Right lobe of liver (tissue), 6 donors: ENCODE data around the gene P2RY2. TPM values are rescaled to one million over a fixed set of nuclear protein-coding genes. Genes with fewer than 3 reads are reported as not detected.
A peak's percentile ranks its signal among the peaks of the same experiment; 100 is the strongest.
"Not testable (repeated sequence)": the region's sequence is repeated elsewhere in the genome, so short reads cannot be mapped to it uniquely, and the experiment has no call there.

ENCODE experiments used
- ATAC-seq, 4 donors: fragments of 200-7000 bp; cut with Tn5 transposase; one replicate each; pipeline ENCODE4 v1.9.1; 2020; ENCODE audit warnings: mild to moderate bottlenecking in 4 of 4, moderate library complexity in 4 of 4
- DNase-seq, 3 donors: peaks; one replicate each; pipeline ENCODE4 v3.0.0-alpha.2; 2020
- H3K27ac ChIP-seq, 3 donors: fragments of 200-600 bp; one replicate each; pipeline ENCODE4 v1.8.0; 2022
- H3K27me3 ChIP-seq, 2 donors: fragments of 200-600 bp; one replicate each; pipeline ENCODE4 v1.8.0; 2022
- H3K36me3 ChIP-seq, 4 donors: fragments of 200-600 bp; sonication (generic) in 1 of 4; one replicate each; pipeline versions ENCODE4 v1.5.1 to v1.8.0; 2017 to 2022; ENCODE audit warnings: control low read depth in 1 of 4
- H3K4me1 ChIP-seq, 4 donors: fragments of 200-600 bp; sonication (generic) in 1 of 4; one replicate each; pipeline versions ENCODE4 v1.5.1 to v1.8.0; 2017 to 2022; ENCODE audit warnings: control low read depth in 1 of 4
- H3K4me3 ChIP-seq, 3 donors: fragments of 200-600 bp; one replicate each; pipeline ENCODE4 v1.8.0; 2022
- H3K9me3 ChIP-seq, 4 donors: fragments of 200-600 bp; sonication (generic) in 1 of 4; one replicate each; pipeline versions ENCODE4 v1.5.1 to v1.8.0; 2017 to 2022; ENCODE audit warnings: control low read depth in 1 of 4
- CTCF ChIP-seq, 4 donors: fragments of 200-600 bp in 3 of 4; fragments of 450-650 bp in 1 of 4; IDR thresholded peaks; one replicate each; pipeline versions ENCODE4 v1.5.1 to v1.8.0; 2016 to 2022; ENCODE audit warnings: antibody characterized with exemption in 4 of 4, mild to moderate bottlenecking in 2 of 4
- POLR2A ChIP-seq: fragments of 450-650 bp; IDR thresholded peaks from one replicate; pipeline ENCODE4 v1.6.1; 2017; ENCODE audit warnings: antibody characterized with exemption, mild to moderate bottlenecking
- WGBS: methylation state at CpG from one replicate; pipeline ENCODE4 v1.1.6; 2018; ENCODE audit warnings: low coverage, low lambda C conversion rate; ENCODE audit not compliant: insufficient coverage; ENCODE audit errors: missing lambda C conversion rate; 5-methylcytosine and 5-hydroxymethylcytosine counted together
- intact Hi-C, 2 donors: fragments of 100-400 bp; cut with DNase I; formaldehyde crosslinking; loops; one replicate each; pipeline versions ENCODE4 v1.11.2 to v1.14.1; 2022
- total RNA-seq, 6 experiments: library from RNA; depleted of rRNA in 2 of 6; stranded (reverse); fragments of >200 nt in 2 of 6; fragmentation: NEBNext Ultra II Directional in 3 of 6; extraction: Animal tissue kit (Norgen Biotek cat#: 25700) in 3 of 6; gene quantifications; one replicate each; pipeline versions ENCODE4 v1.1.0 to v1.2.4, GENCODE V29; 2016 to 2023
- donor health status: DM: no; HTN: yes; CAD: no.
- donor health status: DM: no; HTN: no; CAD: no.
- donor health status: DM: no; HTN: no; CAD: no.
- donor health status: DM: no; HTN: yes; CAD: no.
- donor health status: DM: no; HTN: yes; CAD: no.

Gene P2RY2
- total RNA-seq, 6 experiments from 2014 or later: 2.6 to 5.1 (median 3.5) TPM

- peak in 1 of 3 donors; percentile 40 for DNase-seq
- TF ChIP-seq CTCF (IDR thresholded peaks at IDR 0.05): no peak
- no peak for TF ChIP-seq POLR2A
- H3K27me3 ChIP-seq: no peaks in the 10 kb centered on the region
- H3K4me3 ChIP-seq: no peak overlapping the region
- H3K36me3 ChIP-seq: no peaks in the 10 kb centered on the region
- intact Hi-C loops: no loop called here
- 62% methylated on average over 3 of the region's 8 CpGs for WGBS
- H3K4me1 ChIP-seq: no peaks in the 10 kb centered on the region
- ATAC-seq: no peak
- no peak overlapping the region for H3K27ac ChIP-seq
- no peaks in the 10 kb centered on the region for H3K9me3 ChIP-seq
These were observed 23.5 kb upstream of the P2RY2 start for GRCh38 chr11:73194593-73194992.

GRCh38 chr11:73195191-73196007, 22.7 kb upstream of the P2RY2 start:
- DNase-seq: peak in 1 of 3 donors; percentile 31
- TF ChIP-seq CTCF (IDR thresholded peaks at IDR 0.05) (no peak), POLR2A (no peak)
- WGBS: 84% methylated on average over 2 of the region's 3 CpGs

GRCh38 chr11:73196576-73196975, 21.5 kb upstream of the P2RY2 start:
- H3K27ac ChIP-seq: no peak overlapping the region
- no peak for TF ChIP-seq POLR2A
- TF ChIP-seq CTCF (IDR thresholded peaks at IDR 0.05): no peak
- no peaks in the 10 kb centered on the region for H3K4me1 ChIP-seq
- intact Hi-C loops: no loop called here
- ATAC-seq (no peak), DNase-seq (peak in 1 of 3 donors; percentile 24)
- no peak overlapping the region for H3K4me3 ChIP-seq
- 97% methylated on average over 5 of the region's 6 CpGs for WGBS
- no peaks in the 10 kb centered on the region for H3K36me3 ChIP-seq
- no peaks in the 10 kb centered on the region for H3K9me3 ChIP-seq
- no peaks in the 10 kb centered on the region for H3K27me3 ChIP-seq

More at GRCh38 chr11:73195191-73196007, 22.7 kb upstream of the P2RY2 start:
- H3K9me3 ChIP-seq: no peaks in the 10 kb centered on the region
- no peak overlapping the region for H3K4me3 ChIP-seq
- peak in 1 of 4 donors; percentile 36 for ATAC-seq
- no peaks in the 10 kb centered on the region for H3K36me3 ChIP-seq
- no peaks in the 10 kb centered on the region for H3K4me1 ChIP-seq
- no peak overlapping the region for H3K27ac ChIP-seq
- no peaks in the 10 kb centered on the region for H3K27me3 ChIP-seq
- intact Hi-C loops: no loop called here

DNA sequence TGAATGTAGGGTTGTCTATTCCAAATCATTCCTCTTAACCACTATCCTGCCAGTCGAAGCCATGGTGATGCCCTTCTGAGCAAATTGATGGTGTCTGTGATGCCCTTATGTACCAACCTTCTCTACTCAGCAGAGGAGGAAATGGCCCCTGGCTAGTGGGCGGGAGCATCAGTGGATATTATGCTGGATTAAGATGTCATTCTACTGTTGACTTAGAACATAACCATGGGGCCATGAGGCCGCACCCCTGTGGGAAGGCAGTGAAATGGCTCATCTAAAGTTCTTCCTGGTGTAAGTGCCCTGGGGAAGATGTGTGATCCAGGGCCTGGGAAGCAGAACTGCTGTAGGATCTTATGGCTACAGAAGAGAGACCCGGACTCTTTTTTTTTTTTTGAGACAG, 20.7 kb upstream of the P2RY2 start:
- Histone ChIP-seq H3K36me3 (no peaks in the 10 kb centered on the region), H3K27me3 (no peaks in the 10 kb centered on the region), H3K4me3 (no peak overlapping the region), H3K9me3 (no peaks in the 10 kb centered on the region), H3K27ac (no peak overlapping the region), H3K4me1 (no peaks in the 10 kb centered on the region)
- no peak for TF ChIP-seq CTCF (IDR thresholded peaks at IDR 0.05)
- no peak for TF ChIP-seq POLR2A
- DNase-seq (peak in 1 of 3 donors; percentile 13), ATAC-seq (no peak)
- intact Hi-C loops: no loop called here
- WGBS: 81% methylated on average over 3 of the region's 4 CpGs

- H3K4me3 ChIP-seq, intact Hi-C loops, H3K27me3 ChIP-seq, H3K4me1 ChIP-seq, H3K27ac ChIP-seq, H3K9me3 ChIP-seq, ATAC-seq, H3K36me3 ChIP-seq: not testable (repeated sequence)
- peak in 1 of 3 donors; percentile 16 for DNase-seq
- 98% methylated on average over 6 of the region's 7 CpGs for WGBS
These were observed 20.3 kb upstream of the P2RY2 start for GRCh38 chr11:73197787-73198186.
